EL (cell line): ENCODE results near the gene MRPS18A.
A peak's percentile ranks its signal among the peaks of the same experiment; 100 is the strongest.
"Not testable (repeated sequence)": the region's sequence is repeated elsewhere in the genome, so short reads cannot be mapped to it uniquely, and the experiment has no call there.

Experiments
- DNase-seq: peaks from one replicate; pipeline ENCODE4 v3.0.0-alpha.2; 2016

Gene MRPS18A

GRCh38 chr6:43669050-43669921 lies 18.3 kb downstream of the MRPS18A start:
- peak; percentile 66 for DNase-seq

- DNase-seq = peak; percentile 67
Observed at GRCh38 chr6:43668151-43669028, 19.2 kb downstream of the MRPS18A start.

GRCh38 chr6:43667245-43668150 lies 20.1 kb downstream of the MRPS18A start:
- DNase-seq = peak; percentile 73

DNA sequence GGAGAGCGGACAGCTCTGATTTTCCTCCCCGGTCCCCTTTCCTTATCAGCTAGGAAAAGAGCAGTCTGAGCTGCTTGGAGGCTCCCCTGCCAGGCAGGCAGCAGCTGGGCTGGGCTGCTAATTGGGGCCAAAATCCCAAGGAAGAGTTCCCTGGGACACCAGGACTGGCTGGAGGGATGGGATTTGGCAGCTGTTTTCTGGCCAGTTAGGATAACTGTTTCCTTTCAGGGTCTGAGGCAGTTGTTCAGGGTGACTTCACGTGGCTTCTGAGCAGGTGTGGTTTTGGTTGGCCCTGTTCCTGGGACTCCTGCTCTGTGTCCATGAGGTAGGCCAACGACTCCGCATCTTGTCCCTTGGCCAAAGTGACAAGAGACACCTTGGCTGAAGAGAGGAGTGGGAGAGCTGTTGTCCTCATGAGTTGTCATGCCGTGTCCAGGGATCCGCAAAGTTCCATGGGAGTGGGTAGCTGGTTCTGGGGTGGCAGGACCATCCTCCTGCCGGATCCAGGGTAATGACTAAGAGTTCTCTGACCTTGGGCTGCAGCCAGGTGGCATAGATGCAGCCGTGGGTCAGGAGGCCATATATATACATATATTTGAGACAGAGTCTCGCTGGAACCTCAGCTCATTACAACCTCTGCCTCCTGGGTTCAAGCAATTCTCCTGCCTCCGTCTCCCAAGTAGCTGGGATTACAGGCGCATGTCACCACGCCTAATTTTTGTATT lies 21.2 kb downstream of the MRPS18A start:
- no peak for DNase-seq

- DNase-seq = peak; percentile 59
Observed at GRCh38 chr6:43665376-43665775, 22.2 kb downstream of the MRPS18A start.

GRCh38 chr6:43662948-43663347 lies 24.6 kb downstream of the MRPS18A start:
- DNase-seq = not testable (repeated sequence)

DNA sequence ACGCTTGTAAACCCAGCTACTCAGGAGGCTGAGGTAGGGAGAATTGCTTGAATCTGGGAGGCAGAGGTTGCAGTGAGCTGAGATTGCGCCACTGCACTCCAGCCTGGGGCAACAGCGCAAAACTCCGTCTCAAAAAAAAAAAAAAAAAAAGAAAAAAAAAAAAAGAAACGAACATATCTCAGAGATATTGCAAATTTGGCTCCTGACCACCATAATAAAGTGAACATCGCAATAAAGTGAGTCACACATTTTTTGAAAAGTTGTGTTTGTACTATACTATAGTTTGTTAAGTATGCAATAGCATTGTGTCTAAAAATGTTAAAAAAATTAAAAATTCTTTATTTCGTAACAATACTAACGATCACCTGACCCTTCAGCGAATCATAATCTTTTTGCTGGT lies 29.4 kb downstream of the MRPS18A start:
- DNase-seq = peak; percentile 39

GRCh38 chr6:43657221-43657802 lies 30.3 kb downstream of the MRPS18A start:
- DNase-seq = no peak

DNA sequence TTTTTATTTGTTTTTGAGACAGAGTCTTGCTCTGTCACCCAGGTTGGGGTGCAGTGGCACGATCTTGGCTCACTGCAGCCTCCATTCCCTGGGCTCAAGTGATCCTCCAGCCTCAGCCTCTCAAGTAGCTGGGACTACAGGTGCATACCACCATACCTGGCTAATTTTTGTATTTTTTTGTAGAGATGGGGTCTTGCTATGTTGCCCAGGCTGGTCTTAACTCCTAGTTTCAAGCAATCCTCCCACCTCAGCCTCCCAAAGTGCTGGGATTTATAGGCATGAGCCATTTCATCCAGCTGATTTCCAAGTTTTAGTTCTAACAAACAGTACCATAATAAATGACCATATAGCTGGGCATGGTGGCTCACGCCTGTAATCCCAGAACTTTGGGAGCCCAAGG lies 34.8 kb downstream of the MRPS18A start:
- DNase-seq = not testable (repeated sequence)

DNA sequence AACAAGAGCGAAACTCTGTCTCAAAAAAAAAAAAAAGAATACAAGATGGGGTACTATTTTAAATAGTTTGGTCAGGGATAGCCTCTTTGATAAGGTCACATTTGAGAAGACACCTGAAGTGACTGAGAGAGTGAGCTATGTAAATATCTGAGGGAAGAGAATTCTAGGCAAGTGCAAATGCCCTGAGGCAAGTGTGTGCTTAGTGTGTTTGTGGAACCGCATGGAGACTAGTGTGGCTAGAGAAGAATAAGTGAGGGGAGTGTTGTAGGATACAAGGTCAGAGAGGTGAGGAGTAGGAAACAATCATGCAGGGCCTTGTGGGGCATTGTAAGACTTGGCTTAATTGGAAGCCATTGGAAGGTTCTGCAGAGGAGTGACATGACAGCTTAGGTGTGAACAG lies 39.3 kb downstream of the MRPS18A start:
- DNase-seq = no peak

DNA sequence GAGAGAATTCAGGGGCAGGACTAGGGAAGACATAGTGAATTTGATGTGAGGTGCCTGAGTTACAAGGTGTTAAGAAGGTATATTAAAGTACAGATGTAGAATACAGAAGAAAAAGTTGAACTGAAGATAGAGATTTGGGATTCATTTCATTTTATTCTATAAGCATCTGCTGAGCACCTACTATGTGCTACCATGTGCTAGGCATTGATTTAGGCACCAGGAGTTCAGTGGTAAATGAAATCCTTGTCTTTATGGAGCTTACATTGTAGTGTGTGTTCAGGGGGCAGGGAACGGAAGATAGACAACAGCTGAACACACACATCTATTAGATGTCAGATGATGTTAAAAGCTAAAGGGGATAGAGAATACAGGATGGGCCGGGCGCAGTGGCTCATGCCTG lies 40.0 kb downstream of the MRPS18A start:
- DNase-seq = no peak

GRCh38 chr6:43645613-43645964 lies 42.0 kb downstream of the MRPS18A start:
- no peak for DNase-seq

- DNase-seq = peak; percentile 65
Observed at GRCh38 chr6:43644940-43645612, 42.5 kb downstream of the MRPS18A start, which contains the start of gene RSPH9. Gene RSPH9, plus strand, starts transcription at chr6:43645036. Its CDS starts 63 bp downstream, at chr6:43645099.

DNA sequence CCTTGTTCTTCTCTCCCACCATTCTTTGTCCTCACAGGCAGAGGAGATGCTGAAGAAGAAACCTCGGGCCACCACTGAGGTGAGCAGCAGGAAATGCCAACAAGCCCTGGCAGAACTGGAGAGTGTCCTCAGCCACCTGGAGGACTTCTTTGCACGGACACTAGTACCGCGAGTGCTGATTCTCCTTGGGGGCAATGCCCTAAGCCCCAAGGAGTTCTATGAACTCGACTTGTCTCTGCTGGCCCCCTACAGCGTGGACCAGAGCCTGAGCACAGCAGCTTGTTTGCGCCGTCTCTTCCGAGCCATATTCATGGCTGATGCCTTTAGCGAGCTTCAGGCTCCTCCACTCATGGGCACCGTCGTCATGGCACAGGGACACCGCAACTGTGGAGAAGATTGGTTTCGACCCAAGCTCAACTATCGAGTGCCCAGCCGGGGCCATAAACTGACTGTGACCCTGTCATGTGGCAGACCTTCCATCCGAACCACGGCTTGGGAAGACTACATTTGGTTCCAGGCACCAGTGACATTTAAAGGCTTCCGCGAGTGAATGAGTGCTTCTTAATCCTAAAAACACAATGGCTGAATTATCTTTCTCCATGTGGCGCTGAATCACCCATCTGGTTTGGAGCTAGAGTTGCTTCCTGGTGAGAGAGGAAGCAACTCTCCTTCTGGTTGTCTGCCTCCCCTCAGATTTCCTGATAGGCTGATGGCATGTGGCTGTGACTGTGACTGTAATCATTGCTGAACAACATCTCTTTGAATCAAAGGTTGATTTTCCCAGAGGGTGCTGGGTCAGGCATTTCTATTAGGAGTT lies 47.4 kb downstream of the MRPS18A start:
- DNase-seq = no peak

- DNase-seq = peak; percentile 18
Observed at GRCh38 chr6:43636308-43636659, 51.3 kb downstream of the MRPS18A start.

DNA sequence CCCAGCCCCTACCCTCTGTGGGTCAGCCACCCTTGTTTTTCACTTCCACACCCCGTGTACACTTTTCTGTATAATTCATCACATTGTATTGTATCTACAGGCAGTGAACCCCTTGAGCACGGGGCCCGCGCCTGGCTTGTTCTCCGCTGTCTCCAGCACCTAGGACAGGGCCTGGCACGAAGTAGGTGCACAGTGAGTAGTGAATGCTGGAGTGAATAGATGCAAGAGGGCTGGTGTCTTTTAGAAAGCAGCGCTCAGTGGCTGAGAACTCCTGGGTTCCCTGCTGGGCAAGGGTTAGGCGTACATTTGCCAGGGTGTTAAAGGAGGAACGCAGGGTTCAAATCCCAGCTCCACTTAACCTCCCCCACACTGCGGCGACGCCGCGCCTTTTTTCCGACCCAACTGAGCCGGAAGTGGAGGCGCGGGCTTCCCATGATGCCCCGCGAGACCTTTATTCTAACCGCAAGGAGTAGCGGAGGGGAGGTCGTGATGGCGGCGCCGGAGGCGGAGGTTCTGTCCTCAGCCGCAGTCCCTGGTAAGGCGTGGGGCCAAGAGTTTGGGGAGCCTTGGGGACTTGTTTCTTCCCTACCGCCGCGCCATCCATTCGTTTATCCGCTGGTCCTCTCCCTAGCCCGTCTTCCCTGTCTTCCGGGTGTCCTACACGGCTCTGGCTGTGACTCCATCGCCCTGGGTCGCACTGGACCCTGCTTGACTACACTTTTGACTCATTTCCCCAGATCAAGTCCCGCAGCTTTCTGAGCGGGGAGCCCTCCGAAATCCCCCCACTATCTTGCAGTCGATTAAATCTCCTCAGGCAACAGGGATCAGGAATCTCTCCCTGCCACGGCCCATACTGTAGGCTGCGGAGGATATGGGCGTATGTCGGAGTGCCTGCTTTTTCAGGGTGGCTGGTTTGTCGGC lies 51.9 kb downstream of the MRPS18A start, which contains the start of gene MAD2L1BP:
Gene MAD2L1BP, plus strand, starts transcription at position 454 of the 921 bp plus-strand sequence. Its CDS starts 36 bp downstream, at position 490.
- DNase-seq = peak; percentile 80

- no peak for DNase-seq
Observed at GRCh38 chr6:43634702-43635303, 52.8 kb downstream of the MRPS18A start.

GRCh38 chr6:43633002-43633401 lies 54.6 kb downstream of the MRPS18A start:
- DNase-seq = not testable (repeated sequence)
